Middle frontal gyrus (tissue), 1 donor: ENCODE results near the gene CPZ.
"Not testable (repeated sequence)": the region's sequence is repeated elsewhere in the genome, so short reads cannot be mapped to it uniquely, and the experiment has no call there.

ENCODE experiments used
- DNase-seq: peaks from one replicate; pipeline ENCODE4 v3.0.0-alpha.2; 2015; ENCODE audit warnings: low spot score; ENCODE audit errors: extremely low spot score

The CPZ gene

GRCh38 chr4:8649631-8650361 lies 57.2 kb downstream of the CPZ start:
- no peak for DNase-seq

GRCh38 chr4:8651661-8652180 lies 59.2 kb downstream of the CPZ start:
- DNase-seq, result no peak

- DNase-seq, result no peak
Observed at GRCh38 chr4:8652181-8653078, 59.9 kb downstream of the CPZ start.

- no peak for DNase-seq
Observed at GRCh38 chr4:8653326-8654000, 60.9 kb downstream of the CPZ start.

GRCh38 chr4:8654139-8654538 lies 61.6 kb downstream of the CPZ start:
- not testable (repeated sequence) for DNase-seq

GRCh38 chr4:8655411-8656184 lies 63.0 kb downstream of the CPZ start:
- no peak for DNase-seq

- no peak for DNase-seq
Observed at GRCh38 chr4:8656185-8656517, 63.6 kb downstream of the CPZ start.

GRCh38 chr4:8656711-8657380 lies 64.3 kb downstream of the CPZ start:
- no peak for DNase-seq

- no peak for DNase-seq
Observed at GRCh38 chr4:8657381-8658088, 65.0 kb downstream of the CPZ start.

- DNase-seq, result no peak
Observed at GRCh38 chr4:8662776-8663175, 70.2 kb downstream of the CPZ start.

GRCh38 chr4:8664031-8664805 lies 71.7 kb downstream of the CPZ start:
- no peak for DNase-seq

GRCh38 chr4:8664976-8665375 lies 72.4 kb downstream of the CPZ start:
- no peak for DNase-seq

GRCh38 chr4:8665406-8666360 lies 73.1 kb downstream of the CPZ start:
- DNase-seq, result no peak

- no peak for DNase-seq
Observed at GRCh38 chr4:8666581-8666980, 74.0 kb downstream of the CPZ start.
